Amniotic stem cell (primary cell): ENCODE measurements around the gene IL1R2.

ENCODE experiments used
- DNase-seq: peaks from one replicate; lab custom pipeline; 2025; lab: John Stamatoyannopoulos, UW

IL1R2 gene

DNA sequence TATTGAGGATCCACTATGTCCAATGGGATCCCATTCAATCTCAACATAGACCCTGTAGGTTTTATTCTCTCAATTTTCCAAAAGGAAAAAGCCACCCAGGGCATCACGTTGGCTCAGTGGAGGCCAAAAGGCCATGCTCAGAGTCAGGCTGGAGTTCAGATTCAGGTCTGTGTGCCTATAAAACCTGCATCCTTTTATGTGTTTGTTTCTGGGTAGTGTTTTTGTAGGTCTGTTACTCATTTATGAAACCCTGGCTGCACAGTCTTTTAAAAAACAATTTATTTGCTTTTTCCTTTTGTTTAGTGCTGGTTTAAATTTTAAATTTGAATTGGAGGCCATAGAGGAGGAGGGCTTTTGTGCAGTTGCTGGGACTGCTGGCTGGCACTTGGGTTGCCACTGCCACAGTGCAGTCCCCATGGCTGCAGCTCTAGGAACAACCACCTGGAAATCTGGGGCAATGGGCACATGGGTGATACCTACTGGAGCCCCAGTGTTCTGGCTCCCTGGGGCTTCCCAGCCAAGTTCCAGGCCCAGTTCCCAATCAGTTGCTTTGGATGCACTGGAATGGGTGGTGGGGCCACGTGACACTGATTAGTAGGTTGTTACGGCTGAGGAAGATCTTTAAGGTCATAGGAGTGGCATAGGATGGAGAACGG, 31.3 kb downstream of the IL1R2 start:
- DNase-seq, result no peak

DNA sequence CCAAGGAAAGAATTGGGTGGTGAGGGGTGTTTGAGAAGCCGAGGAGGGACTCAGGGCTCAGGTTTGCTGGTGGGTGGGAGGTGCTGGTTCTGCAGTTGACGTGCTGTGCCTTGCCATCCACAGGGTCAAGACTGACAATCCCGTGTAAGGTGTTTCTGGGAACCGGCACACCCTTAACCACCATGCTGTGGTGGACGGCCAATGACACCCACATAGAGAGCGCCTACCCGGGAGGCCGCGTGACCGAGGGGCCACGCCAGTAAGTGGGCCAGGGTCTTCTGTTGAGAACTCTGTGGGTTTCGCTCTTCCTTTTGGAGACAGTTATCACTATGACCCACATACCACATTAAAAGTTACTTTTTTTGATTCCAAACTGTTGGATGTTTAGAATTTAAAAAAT, 32.6 kb downstream of the IL1R2 start:
- DNase-seq, result no peak

DNA sequence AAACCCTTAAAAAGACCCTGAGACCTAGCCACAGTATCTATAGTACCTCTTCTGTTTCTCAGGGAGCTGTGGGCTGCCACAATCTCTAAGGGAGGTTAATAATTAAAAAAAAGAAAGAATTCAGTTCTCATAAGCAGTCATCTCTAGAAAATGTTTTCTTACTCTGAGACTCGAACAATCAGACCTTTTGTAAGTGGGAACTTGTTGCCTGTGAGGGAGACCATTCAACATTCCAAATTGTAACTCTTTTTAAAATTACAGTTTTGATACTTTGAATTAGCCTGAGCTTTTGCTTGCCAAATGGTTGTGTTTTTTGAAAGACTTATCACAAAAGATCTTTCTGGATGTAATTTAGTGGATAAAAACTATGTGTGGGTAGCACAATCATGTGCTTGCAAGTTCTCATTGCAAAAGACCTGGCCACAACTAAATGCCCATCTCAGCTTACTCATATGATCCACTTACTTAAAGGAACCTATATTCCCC, 33.3 kb downstream of the IL1R2 start:
- no peak for DNase-seq

DNA sequence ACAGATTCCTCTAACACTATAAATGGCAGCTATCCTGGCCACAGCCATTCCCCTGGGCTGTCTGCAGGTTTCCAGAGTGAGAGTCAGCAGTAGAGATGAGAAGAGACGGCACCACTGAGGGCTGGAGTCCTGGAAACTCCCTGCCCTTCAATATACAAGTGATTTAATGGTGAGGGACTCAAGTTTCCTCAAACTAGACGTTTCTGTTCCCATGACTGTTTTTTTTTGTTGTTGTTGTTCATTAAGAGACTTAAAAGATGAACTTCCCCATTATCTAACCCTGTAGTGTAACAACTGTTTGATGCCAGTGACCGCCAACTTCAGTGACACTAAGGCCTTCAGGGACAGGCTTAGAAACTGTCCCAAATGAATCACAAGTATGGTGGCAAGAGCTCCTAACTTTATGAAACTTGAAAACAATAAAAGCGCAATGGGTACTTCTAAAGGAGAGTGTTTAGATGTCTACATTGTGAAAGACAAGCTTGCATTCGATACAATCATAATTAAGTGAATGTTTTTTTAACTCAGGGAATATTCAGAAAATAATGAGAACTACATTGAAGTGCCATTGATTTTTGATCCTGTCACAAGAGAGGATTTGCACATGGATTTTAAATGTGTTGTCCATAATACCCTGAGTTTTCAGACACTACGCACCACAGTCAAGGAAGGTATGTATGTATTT, 34.0 kb downstream of the IL1R2 start:
- DNase-seq, result no peak

DNA sequence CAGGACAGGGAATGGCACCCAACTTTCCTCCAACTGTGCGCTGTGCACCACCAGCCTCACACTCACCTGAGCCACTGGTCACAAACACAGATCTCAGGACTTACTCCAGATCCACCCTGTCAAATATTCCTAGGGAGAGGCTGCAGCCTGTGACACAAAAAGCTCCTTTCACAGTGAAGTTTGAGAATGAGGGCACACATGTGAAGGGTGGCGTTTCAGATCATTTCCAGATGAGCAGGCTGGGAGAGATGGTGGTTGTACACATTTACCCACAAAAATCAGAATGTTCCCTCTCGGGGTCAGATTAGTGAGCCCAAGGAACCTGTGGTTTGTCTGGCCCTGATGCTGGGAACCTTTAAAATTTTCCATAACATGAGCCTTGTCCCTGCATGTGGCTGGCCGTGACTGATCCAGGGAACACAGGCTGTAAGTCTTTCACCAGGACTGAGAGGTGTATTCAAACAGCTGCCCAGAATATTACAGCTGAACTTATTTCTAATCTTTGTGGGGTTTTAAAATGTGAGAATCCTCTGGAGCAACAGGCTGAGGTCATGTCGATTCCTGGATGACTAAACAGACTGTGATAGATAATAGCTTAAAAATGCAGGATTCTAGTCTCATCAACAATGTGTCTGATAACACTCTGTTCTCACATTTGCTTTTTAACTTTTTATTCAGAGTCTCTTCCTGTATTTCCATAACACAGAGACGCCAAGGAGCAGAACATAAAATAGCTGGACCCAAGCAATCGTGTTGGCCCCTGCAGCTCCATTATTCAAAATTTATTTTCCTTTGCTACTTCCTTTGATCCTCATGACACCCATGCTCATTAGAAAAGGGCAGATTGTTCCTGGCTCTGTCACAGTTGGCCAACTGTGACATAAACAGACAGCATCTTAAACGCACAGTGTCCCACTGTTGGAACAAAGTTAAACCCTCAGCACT, 35.5 kb downstream of the IL1R2 start:
- DNase-seq, result no peak

DNA sequence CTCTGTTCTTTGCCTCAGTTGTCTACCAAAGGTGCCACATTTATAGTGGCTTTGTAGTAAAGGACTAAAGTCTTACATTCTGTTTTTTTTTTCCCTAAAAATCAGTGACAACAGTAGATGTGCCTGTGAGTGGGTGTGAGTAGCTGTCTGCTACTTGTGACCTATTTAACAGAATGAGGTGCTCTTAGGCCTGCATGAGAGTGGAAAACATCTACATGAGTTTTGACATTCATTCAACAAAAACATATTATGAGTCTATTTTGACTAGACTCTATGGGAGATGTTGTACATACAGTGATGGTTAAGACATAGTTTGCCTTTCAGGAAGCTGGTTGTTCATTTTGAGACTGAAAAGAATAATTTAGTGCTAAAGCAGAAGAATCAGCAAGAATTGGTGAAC, 36.7 kb downstream of the IL1R2 start:
- no peak for DNase-seq

DNA sequence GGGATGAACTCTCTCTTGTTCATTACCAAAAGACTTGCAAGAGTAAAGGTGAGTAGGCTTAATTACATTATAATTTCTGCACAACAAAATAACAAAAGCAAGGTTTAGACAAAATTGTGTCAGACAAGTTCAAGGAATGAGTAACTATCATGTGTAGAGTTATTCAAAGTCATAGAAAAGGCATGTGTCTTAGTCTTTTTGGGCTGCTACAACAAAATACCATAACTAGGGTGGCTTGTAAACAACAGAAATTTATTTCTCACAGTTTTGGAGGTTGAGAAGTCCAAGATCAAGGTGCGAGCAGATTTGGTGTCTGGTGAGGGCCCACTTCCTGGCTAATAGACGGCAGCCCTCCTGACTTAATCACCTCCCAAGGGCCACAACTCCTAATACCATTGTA, 37.6 kb downstream of the IL1R2 start:
- no peak for DNase-seq

DNA sequence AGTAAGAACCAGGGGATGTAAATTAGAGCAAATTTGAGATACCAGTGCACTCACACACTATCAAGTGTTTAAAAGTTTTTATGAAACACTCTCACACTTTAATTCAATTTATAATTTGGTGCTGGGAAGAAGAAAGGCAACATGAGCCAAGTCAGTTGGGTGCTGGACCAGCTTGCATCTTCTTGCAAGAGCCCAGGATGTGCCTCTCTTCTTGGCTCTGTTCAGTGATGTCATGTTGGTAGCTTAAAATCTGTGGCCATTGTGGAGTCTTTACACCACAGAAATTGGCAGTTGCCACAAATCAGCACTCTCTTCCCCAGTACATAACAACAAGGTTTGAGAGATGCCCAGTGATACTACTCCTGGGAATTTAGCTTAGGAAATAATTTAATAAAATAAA, 38.2 kb downstream of the IL1R2 start:
- DNase-seq, result no peak

DNA sequence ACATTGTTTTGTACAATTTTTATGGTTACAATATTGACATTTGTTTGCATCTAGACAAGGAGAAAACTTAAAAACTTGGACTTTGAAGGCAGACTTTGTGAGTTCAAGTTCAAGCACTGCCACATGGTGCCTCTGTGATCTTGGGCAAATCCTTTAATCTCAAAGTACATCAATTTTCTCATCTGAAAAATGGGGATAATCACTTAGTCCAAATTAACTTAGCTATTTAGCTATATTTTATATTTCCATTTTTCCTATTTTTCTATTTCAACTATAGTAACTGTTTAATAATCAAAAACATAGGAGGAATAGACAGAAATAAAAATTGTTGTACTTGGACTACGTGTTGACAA, 38.7 kb downstream of the IL1R2 start:
- DNase-seq, result no peak

DNA sequence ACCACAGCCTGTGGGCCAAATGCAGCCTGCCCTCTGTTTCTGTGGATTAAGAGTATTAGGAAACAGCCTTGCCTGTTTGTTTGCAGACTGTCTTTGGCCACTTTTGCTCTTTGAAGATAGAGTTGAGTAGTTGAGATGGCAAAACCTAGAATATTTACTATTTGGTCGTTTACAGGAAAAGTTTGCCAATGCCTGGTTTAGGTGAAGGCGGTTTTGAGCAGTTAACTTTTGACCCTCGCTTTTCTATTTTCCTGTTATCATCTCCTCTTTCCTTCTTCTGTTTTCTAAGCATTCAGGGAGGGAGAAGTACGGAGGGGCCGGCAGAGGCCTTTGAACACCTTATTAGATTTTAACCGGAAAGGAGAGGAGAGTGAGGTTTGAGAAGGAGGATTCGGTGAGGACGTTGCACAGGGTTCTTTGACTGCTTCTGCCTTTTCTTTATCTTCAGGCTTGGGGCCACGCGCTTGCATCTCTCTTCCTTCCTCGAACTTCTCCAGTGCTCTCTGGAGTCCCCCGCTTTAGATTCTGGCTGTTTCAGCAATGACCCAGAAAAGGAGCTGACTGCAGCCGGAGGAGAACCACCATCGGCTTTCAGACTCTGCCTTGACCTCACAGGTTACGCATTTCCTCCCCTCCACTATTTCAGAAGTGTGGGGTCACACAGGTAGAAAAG, 39.2 kb downstream of the IL1R2 start:
- no peak for DNase-seq

DNA sequence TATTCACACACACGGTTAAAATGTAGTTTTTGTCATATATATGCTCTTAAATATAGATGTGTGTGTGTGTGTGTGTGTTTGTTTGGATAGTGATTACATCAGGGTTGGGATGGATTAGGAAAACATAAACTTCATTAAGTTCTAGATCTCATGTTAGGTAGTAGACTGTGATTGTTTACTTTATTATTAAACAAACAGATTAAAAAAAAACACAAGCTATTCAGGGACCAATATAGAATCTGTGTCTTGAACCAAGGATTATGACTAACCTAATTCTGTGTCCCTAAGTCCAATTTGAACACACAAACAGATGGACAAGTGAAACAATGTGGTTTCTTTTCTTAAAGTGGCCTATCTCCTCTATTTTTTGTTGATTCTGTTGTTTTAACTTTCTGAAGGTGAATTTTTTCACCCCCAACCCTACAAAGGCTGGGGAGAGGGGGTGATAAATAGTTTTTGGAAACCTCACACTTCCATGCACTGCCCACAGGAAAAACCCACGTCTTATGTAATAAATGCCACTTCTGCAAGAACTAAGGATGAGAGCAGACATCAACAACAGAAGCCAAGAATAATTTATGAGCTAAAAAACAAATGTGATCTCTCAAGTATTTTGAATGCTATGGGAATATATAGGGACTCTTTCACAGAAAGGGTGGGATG, 40.7 kb downstream of the IL1R2 start:
- DNase-seq, result no peak

DNA sequence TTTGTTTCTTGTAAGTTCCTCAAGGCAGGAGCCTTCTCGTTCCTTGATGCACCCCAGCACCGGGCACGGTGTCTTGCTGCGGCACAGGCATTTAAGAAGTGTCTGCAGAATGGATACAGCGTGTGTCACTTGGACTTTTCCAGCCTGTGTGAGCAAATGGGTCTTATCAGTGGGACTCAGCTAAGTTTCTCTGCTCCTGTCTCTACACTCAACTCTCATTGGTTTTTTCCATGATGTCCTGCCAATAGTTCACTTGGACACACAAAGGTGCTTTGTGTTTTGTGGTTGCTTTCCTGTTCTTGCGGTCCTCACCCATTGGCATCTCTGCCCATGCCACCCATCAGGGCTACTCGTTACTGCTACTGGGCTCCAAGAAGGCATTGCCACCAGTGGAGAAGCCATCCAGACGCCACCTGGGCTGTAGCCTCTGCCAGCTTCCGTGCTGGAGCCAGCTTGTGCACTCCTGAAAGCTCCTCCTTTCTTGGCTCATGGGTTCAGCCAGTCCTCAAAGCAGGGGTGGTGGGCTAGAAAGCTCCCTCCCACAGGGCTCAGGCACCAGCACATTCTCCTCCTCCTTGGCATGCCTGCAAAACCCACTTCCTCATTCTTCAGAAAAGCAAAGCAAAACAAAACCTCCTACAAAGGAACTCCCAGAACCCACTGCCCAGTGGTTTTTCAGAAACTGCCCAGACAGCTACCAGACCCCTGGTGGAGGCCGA, 41.4 kb downstream of the IL1R2 start:
- no peak for DNase-seq

DNA sequence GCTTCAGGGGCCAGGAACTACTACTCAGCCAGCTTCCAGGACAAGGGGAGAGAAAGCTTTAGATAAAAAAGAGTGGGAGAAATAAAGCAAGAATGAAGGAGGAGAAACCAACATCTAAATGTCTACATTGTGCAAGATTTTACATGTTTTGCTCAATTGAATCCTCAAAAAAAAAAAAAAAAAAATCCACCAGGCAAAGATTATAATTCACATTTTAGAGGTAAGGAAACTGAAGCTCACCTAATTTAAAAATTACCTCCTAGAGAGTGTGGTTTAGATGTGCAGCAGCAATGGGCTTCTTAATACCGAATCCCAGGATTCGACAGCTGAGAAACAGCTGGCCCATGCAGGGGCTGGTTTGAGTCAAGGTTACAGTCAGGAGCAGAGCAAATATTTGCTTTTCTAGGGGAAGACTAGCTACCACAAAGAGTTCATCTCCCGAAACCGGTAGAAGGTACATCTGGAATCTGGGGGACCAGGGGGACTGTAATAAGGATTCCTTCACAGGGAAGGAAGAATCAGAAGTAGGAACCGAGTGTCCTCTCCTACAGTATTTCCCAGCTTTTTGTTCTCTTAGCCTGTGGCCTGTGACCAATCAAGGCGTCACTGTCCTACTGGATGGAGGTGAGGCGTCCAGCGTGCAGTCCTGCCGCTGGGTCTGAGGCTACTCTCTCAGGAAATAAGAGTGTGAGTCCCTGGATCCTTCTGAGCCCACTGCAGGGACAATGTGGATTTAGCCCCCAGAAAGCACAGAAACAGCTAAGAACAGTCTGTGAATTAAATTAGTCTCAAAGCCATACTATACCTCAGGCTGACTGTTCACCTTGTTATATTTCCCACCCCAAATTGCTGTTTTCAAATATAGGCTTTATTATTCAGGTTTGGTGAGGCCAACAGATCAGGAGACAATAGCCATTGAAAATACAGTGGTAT, 42.3 kb downstream of the IL1R2 start:
- DNase-seq, result no peak

DNA sequence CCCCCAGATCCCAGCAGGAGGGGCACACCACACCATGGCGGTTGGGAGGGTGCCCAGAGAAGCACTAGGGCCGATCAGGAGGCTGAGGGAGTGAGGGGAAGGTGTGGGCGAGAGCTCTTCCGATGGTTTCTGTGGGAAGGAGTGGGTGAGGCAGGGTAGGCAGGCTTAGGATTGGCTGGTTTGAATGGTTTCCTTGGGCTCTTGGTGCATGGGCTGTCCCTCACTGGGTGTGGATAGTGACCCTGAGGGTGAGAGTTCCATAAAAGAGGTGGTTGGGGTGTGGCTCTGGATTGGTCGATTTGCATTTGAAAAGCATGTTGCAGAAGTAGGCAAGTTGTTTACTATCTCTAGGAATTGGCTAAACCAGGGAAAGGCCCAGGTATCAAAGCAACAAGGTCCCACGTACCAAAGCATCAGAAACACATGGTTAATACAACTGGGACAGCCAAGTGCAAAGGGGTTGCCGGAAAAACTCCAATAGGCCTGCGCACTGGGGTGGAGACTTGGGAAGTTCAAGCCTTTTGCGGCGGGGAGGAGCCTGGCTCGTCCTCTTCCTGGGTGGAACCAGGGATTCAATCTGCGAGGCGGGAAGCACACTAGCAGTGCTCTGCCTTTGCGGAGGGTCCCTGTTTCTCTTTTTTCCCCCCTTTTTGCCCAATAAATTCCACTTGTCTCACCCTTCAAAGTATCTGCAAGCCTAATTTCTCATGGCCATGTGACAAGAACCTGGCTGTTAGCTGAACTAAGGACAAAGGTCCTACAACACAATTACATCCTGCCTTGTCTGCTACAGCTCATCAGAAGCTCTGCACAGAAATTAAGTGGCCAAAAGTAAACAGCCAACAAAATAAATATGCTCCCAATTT, 43.2 kb downstream of the IL1R2 start:
- no peak for DNase-seq

DNA sequence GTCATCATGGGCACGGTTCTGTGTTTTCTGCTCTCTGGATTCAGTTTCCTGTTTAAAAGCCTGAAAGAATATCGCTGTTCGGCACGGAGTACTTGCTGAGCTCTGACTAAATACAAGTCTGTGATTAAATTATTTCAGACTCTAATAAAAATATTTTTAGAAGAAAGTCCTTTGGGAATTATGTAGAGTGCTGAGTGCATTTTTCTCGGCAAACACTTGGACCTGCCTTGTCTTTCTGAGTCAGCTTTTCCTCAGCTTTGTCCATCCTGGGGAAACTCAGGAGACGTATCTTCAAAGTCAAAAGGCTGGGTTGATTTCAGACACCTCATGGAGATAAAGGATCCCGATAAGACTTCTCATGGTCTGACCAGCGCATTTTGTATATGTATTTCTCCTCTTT, 45.9 kb downstream of the IL1R2 start:
- no peak for DNase-seq

DNA sequence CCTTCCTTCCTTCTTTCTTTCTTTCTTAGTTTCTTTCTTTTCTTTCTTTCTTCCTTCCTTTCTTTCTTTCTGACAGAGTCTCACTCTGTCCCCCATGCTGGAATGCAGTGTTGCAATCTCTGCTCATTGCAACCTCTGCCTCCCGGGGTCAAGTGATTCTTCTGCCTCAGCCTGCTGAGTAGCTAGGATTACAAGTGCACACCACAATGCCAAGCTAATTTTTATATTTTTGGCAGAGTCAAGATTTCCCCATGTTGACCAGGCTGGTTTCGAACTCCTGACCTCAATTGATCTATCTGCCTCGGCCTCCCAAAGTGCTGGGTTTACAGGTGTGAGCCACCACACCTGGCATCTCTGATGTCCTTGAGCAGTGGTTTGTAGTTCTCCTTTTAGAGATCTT, 48.5 kb downstream of the IL1R2 start:
- DNase-seq, result no peak

DNA sequence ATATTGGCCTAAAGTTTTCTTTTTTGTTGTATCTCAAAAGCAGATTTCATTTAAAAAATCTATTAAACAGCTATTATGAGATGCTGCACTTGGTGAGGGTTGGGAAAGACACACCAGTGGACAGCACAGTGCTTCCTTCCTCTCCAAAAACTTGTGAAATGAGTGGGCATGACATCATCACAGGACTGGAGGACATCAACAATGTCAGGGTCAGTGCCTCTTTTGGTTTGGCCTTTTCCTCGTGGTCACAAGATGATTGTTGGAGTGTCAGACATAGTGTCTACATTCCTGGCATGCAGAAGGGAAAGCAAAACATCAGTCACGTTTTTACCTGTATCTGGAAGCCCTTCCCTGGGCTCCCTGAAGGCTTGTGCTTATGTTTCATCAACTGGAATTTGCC, 49.6 kb downstream of the IL1R2 start:
- no peak for DNase-seq

DNA sequence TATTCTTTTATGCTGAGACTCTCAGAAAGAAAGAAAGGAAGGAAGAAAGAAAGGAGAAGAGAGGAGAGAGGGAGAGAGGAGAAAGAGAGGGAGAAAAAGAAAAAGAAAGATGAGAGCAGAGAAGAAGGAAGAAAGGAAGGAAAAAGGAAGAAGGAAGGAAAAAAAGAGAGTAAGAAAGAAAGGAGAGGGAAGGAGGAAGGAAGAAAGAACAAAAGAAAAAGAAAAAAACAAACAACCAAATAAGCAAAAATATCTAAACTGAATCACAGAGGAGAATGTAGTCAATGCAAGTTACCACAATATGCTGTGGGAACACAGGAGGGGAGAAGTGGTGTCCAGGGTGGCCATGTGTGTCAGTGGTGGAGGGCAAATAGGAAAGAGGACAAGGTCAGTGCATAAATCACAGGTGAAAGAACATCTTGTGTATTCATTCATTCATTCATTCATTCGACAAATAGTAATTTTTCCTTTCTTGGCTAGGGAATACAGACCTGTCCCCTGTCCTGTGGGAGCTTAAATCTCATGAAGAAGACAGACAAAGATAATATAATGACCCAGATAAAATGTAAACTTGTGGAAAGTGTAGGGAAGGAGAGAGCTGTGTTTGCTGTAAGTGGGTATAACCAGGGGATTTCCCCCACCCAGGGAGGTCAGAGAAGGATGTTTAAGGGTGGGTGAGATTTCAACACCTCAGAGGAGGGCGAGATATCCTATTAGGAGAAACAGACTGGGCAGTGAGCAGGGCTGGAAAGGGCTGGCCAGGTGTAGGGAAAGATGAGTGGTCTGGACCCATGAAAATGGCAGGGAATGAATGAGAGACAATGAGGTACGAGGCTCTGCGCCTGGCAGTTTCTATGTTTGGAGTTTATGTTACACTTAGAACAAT, 50.7 kb downstream of the IL1R2 start:
- DNase-seq, result no peak
